ENCODE measurements around the gene TMEM86B. TPM values are rescaled to one million over a fixed set of nuclear protein-coding genes. Genes with fewer than 3 reads are reported as not detected.
"Not testable (repeated sequence)": the region's sequence is repeated elsewhere in the genome, so short reads cannot be mapped to it uniquely, and the experiment has no call there.

Gene TMEM86B
- polyA plus RNA-seq, 4 donors = 2.1 to 5.7 (median 4.0) TPM

DNA sequence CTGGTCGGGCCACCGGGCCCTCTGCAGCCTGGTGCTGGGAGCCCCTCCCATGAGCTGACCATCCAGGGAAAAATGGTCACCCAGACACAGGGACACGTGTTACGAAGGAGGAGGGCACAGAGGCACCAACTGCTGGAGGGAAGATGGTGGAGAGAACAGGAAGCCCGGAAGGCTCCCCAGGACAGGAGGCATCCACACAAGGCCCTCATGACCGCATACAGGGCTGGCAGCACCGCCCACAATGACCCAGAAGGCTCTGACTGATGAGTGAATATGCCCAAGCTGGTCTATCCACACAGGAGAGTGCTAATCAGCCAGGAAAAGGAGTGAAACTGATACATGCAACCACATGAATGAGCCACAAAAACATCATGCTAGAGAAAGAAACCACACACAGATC is 14.0 kb upstream of the TMEM86B start:
- DNase-seq (ENCODE audit: low read depth in 4 of 4, low spot score in 3 of 4) = no peak

DNA sequence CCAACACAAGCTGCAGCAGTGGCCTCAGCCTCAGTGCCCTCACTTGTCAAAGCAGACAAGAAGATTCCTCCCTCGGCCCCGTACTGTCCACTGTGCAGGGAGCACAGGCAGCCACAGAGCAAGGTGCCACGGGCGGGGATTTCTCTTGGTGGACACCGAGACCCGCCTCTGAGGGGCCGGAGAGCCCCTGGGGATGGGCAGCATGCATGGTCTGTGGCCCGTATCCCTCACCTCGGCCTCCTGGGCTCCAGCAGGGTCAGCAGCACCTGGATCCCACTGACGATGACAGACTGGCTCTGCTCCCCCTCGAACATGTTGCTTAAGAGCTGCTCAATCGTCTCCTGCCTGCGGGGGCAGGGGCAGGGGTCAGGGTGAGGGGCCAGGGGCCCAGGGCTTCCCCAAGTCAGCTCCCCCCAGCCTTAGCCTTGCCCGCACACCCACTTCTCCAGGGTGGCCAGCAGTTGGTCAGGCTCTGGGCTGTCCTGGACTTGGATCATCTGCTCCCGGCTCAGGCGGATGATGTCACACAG is 13.4 kb upstream of the TMEM86B start:
- DNase-seq (ENCODE audit: low read depth in 4 of 4, low spot score in 3 of 4) = no peak

DNA sequence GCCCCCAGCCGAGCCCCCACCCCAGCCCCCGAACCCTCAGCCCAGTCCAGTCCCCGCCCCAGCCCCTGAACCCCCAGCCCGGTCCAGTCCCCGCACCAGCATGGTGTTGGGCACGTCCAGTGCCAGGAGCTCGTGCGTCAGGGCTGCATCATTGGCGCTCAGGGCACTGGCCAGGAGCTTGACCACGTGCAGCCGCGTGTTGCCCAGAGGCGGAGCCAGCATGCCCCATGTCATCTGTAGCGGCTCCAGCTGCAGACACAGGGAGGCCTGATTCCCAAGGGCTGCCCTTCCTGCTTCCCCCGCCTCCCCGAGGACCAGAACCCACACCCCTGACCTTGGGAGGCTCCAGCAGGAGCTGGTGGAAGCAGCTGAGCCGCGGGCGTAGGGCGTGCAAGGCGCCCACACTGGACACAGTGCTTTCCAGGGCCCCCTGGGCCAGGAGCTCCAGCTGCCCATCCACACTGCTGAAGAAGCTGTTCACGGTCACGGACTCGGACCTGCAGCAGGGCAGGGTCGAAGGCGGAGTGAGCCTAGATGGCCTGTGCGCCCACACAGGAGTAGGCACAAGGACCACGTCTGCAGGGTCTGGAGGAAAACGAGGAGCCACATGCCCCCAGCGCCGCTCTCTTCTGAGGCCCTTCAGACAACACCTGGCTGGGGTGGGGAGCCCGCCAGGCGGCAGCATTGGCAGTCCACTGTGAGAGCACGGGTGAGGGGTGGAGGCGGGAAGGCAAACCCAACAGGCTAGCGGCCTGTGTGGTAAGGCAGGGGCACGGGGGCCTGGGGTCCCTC is 12.8 kb upstream of the TMEM86B start:
- no peak for DNase-seq (ENCODE audit: low read depth in 4 of 4, low spot score in 3 of 4)

DNA sequence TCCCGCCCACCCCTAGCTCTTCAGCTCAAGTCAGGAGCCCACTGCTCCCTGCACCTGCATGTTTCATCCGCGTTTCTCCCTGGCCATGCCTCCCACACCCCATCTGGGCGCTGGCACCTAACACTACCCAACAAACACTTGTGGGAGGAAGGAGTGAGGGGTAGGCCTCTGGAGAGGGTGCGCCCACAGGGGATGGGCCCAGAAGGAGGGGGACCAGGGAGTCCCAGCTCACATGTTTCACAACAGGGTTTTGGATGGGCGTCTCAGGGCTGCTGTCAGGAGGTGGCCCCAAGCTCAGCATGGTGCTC is 12.1 kb upstream of the TMEM86B start:
- DNase-seq (ENCODE audit: low read depth in 4 of 4, low spot score in 3 of 4) = no peak

DNA sequence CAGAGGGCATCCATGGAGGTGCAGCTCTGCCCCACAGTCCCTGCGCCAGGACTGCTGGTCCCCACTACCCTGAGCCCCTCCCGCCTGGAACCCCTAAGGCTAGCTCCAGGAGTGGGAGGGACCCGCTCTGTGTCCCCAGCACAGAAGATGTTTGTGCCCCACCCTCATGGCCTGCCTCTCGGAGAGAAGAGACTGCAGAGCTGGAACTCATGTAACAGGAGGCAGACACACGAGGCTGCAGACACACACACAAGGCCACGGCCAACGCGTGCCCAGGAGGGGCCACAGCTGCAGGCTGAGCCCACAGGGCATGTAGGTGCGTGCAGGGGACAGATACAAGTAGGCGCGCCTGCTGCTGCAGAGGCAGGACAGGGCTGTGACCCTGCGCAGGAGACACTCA is 10.4 kb upstream of the TMEM86B start:
- DNase-seq (ENCODE audit: low read depth in 4 of 4, low spot score in 3 of 4) = no peak

DNA sequence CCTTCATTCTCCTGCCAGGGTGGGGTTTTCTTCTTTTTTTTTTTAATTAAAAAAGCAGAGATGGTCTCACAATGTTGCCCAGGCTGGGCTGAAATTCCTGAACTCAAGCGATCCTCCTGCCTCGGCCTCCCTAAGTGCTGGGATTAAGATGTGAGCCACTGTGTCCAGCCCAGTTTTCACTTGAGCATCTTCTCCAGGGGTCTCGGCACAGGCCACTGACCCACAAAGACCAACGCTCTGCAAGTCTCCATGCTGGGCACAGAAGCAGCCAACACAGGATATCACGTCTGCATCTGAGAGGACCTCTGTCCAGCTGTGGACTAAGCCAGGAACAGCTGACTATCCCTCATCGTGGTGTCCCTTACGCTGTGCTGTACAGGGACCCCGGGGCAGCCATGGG is 9.5 kb upstream of the TMEM86B start:
- no peak for DNase-seq (ENCODE audit: low read depth in 4 of 4, low spot score in 3 of 4)

DNA sequence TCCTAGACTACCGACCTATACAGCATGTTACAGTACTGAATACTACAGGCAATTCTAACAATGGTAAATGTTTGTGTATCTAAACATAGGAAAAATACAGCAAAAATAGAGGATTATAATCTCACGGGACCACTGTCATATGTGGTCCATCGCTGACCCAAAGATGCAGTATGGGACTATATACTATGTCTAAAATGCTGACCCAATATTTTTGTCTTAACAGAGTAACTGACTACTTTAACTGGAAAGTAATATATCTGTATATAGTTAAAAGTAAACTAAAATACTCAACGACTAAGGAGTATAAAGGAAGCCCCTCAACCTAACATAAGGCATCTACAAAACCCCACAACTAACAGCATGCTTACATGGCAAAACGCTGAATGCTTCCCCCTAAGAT is 4.4 kb upstream of the TMEM86B start:
- DNase-seq (ENCODE audit: low read depth in 4 of 4, low spot score in 3 of 4) = no peak

DNA sequence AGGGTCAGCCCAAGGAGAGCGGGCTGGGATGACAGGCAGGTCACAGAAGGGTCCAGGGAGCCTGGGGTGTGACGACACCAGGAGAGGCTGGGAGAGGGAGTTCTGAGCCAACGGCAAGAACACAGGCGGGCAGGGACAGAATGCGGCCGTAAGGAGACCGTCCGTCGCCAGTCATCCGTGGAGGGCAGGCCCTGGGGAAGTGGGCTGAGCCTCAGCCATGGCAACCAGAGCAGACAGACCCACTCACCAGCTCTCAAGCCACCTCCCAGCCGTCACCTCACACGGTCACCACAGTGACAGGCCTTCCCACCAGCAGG is 3.7 kb upstream of the TMEM86B start:
- peak in 3 of 4 donors; percentile 12 to 32 (median 22) for DNase-seq (ENCODE audit: low read depth in 4 of 4, low spot score in 3 of 4)

DNA sequence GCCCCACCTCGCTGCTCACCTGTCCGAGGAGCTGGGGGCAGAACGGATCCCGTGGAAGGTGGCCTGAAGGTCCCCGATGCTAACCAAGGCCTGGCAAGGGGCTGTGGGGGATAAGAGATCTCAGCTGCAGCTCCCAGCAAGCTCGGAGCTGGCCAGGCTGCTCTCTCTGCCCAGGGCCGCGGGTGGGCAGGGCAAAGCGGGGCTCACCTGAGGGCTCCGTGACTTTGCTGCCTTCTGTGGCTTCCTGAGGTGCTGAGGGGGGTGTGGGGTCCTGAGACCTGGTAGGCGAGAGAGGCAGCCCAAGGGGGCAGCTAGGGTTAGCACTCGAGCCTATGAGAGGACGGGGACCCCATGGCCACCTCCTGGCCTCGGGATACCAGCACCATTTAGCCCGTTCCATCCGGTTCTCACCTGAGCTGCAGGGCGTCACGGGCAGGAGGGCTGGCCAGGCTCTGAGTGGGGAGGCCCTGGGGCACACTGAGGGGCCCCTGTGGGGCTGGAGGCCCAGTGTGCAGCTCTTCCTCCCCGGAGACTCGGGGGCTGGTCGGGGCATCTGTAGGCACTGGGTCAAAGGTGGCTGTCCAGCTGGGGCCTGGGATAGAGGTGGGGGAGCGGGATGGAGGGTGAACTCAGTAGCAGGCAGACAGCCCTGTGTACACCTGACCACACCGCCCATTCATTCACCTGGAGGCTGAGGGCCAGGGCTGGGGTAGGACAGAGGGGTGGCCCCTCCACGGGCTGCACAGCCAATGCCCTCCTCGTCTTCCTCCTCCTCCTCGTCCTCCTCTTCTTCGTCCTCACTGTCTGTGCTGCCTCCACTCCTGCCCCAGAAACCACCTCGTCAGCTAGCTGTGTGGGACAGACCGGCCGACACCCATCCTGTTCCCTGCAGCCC is 3.1 kb upstream of the TMEM86B start:
- no peak for DNase-seq (ENCODE audit: low read depth in 4 of 4, low spot score in 3 of 4)

DNA sequence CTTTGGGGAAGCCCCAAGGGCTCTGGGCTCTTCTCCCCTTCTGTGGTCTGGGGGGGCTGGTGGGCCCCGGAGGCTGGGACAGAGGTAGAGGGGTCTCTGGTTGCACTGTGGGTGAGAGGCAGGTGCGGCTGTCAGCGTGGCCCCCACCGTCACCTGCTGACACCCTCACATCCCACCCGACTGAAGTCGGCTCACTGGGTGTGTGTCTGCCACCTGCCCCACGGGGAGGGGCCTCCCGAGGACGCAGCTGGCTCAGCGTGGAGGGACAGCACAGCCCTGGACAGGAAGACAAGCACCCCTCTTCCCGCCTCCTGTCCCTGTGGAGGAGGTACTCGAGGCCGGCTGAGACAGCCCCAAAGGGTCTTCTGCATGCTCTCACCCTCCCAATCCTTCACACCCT is 2.2 kb upstream of the TMEM86B start:
- DNase-seq (ENCODE audit: low read depth in 4 of 4, low spot score in 3 of 4) = no peak

DNA sequence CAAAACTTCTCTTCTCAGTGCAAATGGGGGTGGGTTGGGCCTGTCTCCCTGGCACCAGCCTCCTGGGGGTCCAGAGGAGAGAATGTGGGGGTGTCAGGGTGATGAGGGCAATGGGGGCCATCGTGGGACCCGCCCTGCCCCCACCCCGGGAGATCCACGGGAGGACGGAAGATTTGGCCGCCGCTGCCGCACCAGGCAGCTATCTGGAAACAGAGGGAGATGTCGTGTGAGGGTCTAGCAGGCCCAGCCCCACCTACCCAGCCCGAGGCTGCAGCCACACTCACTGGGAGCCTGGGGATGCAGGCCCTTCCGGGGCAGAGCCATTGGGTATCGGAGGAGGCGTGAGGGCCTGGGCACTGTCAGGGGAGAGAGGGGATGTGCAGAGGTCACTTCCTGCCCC is 1.8 kb upstream of the TMEM86B start:
- no peak for DNase-seq (ENCODE audit: low read depth in 4 of 4, low spot score in 3 of 4)

DNA sequence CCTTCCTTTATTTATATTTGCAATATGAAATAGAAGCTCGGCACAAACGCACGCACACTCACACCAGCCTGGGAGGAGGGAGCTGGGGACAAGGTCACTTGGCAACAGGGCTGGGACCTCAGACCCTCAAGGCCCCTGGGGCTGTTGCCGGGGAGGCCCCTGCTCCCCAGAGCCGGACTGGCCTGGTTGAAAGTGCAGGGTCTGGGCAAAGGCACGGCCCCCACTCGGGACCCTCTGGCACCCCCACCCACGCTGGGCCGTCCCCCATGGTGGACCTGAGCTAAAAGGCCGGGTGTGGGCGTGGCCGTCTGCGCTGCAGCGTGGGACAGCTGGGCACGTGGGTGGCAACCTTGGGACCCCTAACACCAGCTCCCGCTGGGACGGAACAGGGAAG is 1.2 kb upstream of the TMEM86B start:
- DNase-seq (ENCODE audit: low read depth in 4 of 4, low spot score in 3 of 4) = no peak

DNA sequence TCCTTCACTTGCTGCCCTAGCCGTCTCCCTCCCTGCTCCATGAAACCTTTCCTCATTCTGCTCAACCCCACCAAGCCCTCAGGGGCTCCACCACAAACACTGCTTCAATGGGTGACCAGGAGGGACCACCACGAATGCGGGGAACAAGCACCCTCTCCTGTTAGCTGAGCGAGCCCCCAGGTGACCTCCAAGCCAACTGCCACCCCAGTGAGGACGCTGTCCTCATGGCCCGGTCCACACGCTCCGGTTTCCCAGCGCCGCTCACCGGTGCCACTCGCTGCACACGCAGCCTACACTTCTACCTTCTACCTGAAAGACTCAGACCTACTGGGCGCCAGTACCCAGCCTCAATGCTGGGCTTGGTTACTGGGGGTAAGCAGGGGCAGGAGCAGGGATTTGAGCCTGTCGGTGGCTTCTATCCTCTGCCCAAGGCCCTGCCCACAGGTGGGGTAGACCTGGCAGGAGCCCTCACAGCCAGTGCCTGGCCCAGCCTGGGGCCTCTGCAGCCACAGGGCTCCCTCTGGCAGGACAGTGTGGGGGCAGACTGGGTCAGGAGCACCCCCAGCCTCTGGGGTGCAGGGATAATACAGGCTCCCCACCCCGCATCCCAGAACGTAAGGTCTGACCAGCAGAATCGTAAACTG is 704 bp upstream of the TMEM86B start:
- no peak for DNase-seq (ENCODE audit: low read depth in 4 of 4, low spot score in 3 of 4)

DNA sequence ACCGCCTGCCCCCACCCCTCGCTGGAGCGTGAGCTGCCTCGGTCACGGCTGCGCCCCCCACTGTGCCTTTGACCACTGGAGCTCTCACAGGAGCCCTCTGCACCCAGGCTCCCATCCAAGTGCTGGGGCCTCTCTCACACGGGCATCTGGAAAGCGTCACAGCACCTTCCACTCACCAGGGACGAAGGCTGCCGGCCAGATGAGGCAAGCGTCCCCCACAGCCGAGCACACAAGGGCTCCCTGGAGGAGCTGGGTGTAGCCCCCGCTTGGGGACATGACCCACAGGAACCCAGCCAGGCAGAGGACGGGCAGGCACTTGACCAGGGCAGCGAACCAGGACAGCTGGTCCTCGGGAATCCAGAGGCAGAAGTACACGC is 560 bp downstream of the TMEM86B start:
- no peak for DNase-seq (ENCODE audit: low read depth in 4 of 4, low spot score in 3 of 4)

DNA sequence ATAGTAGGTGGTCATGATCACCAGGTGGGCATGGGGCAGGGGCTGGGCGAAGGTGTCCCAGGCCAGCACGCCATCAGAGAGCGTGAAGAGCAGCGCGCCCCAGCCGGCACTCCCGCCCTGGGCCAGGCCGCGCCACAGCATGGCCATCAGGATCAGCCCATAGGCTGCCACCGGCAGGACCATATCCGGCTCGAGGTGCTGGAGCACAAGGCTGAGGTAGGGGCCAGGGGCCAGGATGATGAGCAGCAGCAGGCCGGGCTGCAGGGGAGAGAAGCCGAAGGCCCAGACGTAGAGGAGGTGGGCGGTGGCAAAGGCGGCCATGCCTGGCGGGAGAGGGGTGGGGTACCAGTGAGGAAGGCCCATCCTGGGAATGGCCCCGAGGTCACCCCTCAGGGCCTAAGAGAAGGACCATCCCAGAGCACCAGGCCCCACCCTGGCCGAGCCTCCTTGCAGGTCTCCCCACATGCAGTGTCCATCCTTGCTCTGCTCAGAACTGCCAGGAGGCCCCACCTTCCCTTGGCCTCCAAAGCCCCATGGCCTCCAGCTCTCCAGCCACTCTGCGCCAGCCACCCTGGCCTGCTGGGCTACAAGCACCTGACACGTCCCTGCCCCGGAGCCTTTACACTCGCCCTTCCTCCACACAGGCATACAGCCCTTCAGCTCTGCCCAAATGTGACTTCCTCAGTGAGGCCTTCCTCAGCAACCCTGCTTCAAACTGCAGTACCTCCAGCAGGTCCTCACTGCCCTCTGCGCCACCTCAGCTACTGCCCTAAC is 1.1 kb downstream of the TMEM86B start:
- DNase-seq (ENCODE audit: low read depth in 4 of 4, low spot score in 3 of 4) = no peak

DNA sequence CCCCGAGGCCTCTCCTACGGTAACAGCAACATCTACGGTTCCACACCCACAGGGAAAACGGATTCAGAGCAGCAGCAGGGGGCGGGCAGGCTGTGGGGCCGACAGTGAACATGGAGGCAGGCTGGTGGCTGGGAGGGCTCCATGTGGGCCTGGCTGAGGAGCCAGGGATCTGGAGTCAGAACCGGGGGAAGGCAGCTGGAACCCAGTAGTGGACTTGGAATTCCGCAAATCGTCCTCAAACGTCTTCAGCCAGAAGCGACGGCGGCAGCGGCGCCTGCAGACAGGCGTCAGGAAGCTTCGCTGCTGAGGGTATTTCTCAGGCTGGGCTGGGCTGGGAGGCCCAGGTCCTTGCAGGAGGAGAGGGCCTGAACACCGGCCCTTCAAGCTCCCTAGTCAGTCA is 1.8 kb downstream of the TMEM86B start:
- DNase-seq (ENCODE audit: low read depth in 4 of 4, low spot score in 3 of 4) = no peak

DNA sequence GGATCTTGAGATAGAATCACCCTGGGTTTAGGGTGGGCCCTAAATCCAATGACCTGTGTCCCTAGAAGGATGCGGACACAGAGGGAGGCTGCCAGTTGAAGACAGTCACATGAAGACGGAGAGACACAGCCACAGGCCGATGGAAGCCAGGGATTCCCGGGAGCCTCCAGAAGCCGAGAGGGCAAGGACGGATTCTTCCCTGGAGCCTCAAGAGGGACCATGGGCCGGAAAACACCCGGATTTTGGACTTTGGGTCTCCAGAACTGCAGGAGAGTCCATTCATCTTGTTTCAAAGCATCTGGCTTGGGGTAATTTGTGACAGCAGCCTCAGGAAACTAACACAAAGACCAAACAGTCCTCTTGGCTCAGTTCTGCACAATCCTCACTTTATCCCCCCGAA is 2.3 kb downstream of the TMEM86B start:
- DNase-seq (ENCODE audit: low read depth in 4 of 4, low spot score in 3 of 4) = no peak

DNA sequence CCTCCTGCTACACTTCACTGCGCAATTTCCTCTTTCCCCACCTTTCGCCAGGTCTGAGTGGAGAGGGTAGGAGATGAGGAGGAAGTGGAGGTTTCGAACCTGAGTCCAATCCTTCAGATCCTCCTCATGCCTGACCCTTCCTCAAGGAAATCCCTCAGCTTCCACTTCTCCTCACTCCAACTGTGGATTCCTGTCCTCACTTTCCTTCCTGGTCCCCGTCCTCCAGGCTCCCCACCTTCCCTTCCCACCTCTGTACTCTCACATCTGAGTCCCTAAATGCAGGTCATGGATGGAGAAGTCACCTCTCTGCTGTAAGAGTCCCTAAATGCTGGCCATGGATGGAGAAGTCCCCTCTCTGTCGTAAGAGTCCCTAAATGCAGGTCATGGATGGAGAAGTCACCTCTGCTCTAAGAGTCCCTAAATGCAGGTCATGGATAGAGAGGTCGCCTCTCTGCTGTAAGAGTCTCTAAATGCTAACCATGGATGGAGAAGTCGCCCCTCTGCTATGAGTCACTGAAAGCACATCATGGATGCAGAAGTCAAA is 3.1 kb downstream of the TMEM86B start:
- no peak for DNase-seq (ENCODE audit: low read depth in 4 of 4, low spot score in 3 of 4)

DNA sequence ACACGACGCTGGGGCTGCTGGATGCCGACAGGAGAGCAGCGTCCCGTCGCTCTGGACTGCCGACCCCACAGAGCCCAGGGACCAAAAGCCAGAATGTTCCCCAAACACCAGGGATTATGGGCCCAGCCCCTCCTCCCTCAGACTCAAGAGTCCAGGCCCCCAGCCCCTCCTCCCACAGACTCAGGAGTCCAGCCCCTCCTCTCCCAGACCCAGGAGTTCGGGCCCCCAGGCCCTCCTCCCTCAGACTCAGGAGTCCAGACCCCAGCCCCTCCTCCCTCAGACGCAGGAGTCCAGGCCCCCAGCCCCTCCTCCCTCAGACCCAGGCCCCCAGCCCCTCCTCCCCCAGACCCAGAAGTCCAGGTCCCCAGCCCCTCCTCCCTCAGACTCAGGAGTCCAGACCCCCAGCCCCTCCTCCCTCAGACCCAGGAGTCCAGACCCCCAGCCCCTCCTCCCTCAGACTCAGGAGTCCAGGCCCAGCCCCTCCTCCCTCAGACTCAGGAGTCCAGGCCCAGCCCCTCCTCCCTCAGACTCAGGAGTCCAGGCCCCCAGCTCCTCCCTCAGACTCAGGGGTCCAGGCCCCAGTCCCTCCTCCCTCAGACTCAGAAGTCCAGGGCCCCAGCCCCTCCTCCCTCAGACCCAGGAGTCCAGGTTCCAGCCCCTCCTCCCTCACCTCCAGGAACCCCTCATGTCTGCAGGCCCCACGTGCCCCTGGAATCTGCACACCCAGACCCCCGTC is 3.7 kb downstream of the TMEM86B start:
- DNase-seq (ENCODE audit: low read depth in 4 of 4, low spot score in 3 of 4) = not testable (repeated sequence)
